Inflammatory macrophage treated with lipopolysaccharide for 1 hour (primary cell): ENCODE measurements around the gene PVR.
A peak's percentile ranks its signal among the peaks of the same experiment; 100 is the strongest.

ENCODE experiments used
- DNase-seq, 2 donors: peaks; one replicate each; pipeline ENCODE4 v3.0.0-alpha.2; 2020 to 2022

Gene PVR, protein sequence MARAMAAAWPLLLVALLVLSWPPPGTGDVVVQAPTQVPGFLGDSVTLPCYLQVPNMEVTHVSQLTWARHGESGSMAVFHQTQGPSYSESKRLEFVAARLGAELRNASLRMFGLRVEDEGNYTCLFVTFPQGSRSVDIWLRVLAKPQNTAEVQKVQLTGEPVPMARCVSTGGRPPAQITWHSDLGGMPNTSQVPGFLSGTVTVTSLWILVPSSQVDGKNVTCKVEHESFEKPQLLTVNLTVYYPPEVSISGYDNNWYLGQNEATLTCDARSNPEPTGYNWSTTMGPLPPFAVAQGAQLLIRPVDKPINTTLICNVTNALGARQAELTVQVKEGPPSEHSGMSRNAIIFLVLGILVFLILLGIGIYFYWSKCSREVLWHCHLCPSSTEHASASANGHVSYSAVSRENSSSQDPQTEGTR

DNA sequence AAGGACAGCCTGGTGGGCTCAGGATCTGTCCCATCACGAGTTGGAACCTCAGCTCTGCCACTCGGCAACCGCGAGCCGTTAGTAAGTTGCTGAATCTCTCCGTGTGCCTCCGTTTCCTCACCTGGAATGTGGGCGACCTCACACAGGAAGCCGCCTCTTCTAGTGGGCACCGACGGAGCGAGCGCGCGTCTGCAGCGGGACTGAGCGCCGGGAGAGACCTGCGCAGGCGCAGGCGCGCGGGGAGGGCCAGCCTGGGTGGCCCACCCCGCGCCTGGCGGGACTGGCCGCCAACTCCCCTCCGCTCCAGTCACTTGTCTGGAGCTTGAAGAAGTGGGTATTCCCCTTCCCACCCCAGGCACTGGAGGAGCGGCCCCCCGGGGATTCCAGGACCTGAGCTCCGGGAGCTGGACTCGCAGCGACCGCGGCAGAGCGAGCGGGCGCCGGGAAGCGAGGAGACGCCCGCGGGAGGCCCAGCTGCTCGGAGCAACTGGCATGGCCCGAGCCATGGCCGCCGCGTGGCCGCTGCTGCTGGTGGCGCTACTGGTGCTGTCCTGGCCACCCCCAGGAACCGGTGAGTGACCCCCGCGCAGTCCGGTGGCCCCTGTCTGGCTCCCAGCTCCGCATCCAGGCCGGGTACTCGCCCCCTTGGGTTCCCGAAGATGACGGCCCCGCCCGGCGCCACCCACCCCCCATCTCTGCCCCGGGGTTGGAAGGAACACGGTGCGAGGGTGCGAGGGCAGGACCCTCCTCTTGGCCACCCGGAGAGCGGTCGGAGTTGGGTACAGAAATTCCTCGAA is at the start of gene PVR:
Gene PVR (plus strand): TSS at position 306 of the 797 bp plus-strand sequence. CDS start 187 bp downstream, at position 493.
- DNase-seq = peak; percentile 76 to 94

DNA sequence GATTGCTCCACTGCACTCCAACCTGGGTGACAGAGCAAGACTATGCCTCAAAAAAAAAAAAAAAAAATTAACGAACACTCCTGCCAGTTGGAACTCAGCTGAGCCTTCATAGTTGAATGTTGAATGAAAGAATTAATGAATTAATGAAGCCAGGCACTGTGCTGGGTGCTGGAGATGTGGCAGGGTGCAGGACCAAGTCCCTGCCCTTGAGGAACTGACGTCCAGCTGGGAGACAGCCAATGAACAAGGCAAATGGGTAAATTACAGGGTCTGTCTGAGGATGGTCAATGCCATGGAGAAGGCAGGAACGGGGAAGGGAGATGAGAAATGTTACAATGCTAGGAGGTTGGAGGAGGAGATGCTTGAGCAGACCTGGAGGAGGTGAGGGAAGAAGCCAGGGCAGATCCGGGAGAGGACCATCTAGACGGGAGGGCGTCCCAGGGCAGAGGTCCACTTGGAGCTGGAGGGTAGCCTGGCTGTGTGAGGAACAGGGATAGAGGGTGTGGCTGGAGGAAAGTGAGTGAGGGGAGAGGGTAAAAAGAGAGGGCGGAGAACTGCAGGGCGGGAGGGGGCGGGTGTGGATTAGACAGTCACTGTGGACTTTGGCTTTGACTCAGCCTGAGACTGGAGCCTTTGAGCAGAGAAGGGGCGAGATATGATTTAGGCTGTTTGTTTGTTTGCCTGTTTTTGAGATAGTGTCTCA is 47.1 kb upstream of the PVR start:
- DNase-seq = no peak

DNA sequence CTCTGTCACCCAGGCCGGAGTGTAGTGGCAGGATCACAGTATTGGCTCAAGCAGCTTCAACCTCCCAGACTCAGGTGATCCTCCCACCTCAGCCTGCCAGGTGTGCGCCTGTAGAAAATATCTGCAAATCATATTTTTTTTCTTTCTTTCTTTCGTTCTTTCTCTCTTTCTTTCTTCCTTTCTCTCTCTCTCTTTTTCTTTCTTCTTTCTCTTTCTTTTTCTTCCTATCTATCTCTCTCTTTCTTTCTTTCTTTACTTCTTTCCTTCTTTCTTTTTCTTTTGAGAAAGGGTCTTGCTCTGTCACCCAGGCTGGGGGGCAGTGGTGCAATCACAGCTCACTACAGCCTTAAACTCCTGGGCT is 46.6 kb upstream of the PVR start:
- no peak for DNase-seq

DNA sequence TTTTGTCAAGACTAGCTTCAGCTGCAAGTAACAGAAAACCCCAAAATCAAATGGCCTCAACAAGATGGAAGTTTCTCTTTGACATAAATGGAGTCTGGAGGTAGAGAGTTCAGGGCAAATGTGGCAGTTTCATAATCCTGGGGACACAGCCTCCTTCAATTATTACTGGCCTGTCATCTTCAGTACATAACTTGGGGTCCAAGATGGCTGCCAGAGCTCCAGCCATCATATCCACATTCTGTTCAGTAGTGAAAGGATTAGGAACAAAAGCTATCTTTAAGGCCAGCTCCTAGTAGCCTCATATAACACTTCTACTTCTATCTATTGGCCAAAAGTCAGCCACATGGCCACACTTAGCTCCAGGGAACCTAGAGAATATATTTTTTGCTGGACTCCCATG is 45.4 kb upstream of the PVR start:
- DNase-seq = no peak

DNA sequence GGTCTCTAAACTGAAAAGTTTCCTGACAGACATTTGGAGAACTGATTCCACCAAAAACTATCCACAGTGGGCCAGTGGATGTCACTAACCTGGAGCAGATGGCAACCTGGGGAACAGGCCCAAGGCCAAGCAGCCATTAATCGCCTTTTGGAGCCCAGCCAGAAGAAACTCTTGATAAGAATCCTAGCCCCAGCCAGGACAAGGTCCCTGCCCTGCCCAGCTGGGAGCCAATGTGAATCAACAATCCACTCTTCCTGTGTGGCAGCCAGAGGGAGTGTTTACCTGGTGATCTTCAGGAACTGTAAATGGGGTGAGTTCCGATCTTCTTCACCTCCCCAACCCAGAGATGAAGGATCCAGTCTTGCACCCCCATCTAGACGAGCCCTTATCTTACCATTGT is 44.8 kb upstream of the PVR start:
- no peak for DNase-seq

DNA sequence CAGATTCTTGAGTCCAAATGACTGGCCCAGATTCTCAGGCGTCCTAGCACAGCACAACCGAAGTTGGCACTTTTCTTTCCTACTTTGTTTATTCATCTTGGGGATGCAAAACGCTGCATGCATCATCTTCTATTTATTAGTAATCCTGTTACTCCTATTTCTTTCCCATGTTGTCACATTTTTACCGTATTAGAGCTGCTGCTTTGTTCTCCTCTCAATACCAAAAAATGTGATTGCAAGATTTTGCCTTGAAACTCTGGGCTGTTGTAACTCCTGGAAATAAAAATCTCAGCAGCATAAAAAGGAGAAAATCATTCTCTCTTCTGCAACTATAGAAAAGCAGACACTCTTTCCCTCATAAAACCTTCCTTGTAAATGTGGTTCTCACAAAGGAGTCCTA is 43.2 kb upstream of the PVR start:
- DNase-seq = no peak

DNA sequence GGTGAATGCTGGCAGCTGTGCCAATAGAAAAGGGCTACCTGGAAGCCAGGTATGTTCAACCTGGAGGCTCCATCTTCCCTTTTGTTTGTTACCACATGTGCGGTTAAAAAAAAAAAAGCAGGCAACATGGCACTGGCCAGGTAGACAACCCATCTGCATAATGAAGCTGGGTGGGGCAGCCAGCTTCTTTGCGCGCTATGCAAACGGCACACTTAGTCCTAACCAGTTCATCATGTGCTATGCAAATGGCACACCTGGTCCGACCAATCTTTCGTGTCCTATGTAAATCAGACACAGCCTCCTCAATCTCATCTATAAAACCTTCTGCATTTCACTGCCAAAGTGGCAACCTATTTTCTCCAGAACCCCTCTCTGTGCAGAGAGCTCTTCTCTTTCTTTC is 41.6 kb upstream of the PVR start:
- no peak for DNase-seq

DNA sequence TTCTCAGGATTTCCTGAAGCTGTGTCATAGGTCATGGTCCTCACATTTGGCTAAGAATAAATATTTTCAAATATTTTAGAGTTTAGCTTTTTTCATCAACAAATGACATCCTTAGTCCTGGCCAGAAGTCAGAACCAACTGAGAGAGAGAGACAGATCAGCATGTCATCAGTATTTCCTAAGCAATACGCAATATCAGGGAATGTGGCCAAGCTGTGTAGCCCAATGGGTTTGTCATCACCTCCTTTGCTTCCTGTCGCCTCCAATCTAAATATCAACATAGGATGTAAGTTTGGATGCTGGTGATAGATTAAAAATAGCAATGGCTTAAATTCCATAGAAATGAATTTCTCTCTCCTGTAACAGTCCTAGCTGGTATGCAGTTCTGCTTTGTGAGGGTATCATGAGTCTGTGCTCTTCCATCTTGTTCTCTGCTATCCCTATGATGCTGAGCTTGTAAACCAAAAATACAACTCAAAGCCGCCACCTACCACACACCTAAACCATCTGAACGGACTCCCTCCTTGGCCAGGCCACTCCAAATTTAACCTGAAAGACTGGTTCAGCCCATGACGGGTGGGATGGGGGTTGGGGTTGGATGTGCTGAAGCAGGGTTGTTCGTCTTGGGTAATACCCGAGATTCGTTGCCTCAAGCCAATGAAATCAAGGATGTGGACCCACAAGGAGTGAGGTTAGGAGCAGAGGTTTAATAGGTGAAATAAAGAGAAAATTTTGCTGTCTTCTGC is 40.3 kb upstream of the PVR start:
- no peak for DNase-seq

DNA sequence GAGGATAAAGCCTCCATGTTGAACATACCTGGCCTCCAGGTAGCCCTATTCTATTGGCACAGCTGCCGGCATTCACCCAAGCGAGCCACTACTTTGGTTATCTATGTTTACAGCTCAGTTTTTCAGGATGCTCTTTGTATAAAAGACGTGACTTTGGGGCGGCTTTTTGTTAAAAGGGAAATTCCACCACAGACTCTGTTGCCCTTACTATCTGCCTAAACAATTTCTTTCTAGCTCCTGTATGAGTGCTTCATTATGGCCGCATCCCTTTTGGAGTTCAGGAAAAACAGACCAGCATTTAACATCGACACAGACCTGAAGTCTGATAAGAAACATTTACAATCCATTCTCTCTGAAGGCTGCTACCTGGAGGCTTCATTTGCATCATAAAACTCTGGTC is 39.5 kb upstream of the PVR start:
- DNase-seq = no peak

DNA sequence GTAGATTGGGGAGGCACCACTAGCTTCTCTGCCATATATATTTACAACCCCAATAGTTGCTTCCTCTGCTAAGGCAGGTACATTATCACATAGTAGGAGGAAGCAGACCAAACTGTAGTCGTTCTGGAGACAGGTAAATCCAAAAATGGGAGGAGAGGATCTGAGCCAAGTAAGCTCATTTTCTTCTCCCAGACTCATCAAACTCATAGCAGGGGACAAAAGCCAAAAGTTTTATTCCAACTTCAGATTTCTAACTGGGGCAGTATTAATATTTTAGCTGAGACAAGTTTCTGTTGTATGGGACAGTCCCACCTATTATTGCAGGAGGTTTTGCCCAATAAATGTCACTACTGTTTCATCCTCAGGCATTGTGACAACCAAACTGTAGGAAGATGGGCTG is 38.2 kb upstream of the PVR start:
- no peak for DNase-seq

DNA sequence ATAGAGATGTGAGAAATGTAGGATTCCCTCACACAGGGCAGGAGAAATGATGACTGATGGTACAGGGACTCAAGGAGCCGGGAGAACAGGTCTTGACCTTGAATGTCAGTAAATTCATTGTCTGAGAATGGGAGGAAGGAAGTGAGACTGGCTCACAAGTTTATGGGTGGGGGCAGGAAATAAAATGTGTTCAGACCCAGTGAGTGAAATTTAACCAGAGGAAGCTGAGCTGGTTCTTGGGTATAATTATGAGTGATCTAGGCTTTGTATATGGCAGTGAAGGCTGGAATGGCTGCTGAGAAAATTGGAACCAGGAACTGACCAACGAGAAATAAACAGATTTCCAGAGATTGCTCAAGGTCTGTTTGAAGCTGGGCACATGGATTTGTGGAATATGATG is 36.7 kb upstream of the PVR start:
- peak in 1 of 2 donors; percentile 28 for DNase-seq

DNA sequence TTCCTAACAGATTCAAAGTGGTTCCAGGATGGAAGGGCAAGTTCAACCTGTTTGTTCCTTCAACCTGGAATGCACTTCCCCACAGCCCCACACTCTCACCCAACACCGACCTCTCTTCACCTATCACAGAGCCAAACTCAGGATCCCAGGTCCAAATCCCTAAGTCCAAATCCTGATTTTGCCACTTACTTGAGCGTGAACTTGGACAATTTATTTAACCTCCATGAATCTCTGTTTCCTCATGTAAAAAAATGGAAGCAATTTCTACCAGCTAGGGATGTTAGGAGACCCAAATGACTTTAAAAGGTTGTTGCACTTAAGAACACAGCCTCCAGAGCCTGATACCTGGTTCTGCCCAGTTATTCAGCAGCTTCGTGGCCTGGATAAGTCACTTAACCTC is 35.8 kb upstream of the PVR start:
- DNase-seq = no peak

DNA sequence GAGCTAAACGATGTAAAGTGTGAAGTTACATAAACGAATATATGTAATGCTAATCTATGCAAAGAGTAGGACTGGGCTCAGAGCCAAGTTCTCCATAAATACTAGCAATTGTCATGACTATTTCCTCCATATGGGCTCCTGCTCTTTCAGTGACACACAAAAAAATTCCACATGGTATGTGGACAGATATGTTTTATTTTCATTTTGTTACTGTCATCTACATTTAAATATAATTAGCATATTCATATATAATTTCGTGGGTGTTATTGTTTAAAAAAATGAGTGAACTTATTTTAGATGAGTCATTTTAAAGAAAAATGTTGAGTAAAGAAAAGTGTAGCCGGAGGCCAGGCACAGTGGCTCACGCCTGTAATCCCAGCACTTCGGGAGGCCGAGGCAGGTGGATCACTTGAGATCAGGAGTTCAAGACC is 35.3 kb upstream of the PVR start:
- peak; percentile 49 to 66 for DNase-seq

DNA sequence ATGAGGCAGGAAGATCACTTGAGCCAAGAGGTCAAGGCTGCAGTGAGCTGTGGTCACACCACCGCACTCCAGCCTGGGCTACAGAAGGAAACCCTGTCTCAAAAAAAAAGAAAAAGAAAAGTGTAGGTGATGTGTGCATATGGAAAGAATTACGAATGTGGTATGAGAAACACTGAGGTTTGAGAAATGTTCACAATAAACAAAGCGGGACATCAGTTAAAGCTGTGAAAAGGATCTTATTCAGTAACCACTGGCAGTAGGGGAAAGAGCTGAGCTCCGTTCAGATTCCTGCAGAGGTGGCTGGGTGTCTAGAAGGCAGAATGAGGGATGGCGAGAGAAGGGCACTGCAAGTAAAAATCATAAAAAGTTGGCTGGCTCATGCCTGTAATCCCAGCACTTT is 34.5 kb upstream of the PVR start:
- no peak for DNase-seq

DNA sequence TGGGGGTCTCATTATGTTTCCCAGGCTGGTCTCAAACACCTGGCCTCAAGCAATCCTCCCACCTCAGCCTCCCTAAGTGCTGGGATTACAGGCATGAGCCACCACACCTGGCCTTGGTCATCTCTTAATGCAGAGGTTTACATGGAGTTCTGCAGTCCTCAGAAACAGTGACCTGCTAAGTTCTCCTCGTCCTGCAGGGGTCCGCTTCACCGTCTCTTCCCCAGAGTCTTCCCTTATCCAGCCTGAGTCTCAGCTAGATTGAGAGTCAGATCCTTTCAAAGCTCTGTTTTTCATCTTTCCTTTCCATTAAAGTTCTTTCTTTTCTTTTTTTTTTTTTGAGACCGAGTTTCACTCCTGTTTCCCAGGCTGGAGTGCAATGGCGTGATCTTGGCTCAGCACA is 33.2 kb upstream of the PVR start:
- peak in 1 of 2 donors; percentile 66 for DNase-seq

DNA sequence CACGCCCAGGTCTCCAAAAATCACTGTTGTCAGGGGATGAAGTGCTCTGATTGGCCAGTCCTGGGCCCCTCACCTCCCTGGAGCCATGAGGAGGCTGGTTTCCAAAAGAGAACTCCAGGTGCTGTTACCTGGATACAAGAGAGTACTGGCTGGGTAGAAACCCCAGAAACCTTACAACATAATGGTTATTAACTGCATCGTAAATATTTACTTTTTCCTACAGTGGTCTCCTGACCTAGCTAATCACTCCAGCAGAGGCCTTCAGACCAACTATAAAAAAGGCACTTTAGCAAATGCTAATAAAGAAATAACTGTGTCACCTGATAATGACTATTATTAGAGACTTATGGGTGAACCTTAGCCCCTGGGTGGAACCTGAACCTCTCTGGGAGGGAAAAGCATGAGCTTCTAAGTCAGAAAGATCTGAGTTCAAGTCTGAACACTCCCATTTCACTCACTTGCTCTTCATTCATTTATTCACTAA is 31.9 kb upstream of the PVR start:
- DNase-seq = no peak

DNA sequence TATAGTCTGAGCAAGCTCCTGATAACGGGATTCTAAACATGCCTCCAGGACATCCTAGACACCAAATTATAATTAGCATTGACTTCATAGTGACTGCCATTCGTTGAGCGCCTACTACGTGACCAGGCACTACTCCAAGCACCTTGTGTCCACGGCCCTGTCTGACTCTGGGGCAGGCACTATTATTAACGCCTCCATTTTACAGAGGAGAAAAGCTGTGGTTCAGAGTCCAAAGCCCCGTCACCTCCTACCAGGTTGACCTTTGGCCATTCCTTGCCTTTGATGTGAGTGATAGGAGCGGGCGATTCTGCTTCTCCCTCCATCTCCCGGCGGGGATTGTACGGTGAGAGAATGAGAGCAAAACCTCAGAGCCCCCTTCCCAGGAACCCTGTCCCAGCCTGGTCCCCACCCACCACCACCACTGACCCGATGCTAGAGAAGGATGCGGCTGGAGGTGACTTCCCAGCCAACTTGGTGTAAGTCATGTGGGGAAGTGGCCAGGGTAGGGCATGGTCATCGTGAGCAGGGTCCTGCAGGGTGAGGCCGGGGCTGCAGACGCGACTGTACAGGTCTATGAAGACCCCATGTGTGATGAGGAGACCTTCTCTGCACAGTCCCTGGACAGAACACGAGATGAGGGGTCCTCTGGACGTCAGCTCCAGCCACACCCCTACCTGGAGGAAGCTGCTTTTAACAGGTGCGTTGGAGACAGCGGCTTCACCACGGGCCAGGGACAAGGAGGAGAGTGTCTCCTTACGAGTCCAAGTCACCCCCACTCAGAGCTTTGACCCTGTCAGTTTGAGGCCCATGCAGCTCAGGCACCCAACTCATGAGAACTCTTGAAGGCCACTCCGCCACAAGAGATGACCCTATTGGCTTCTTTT is 30.2 kb upstream of the PVR start, which contains the start of gene IGSF23:
Gene IGSF23 (plus strand): TSS at position 269 of the 884 bp plus-strand sequence. CDS start 83 bp downstream, at position 352.
- DNase-seq = no peak

DNA sequence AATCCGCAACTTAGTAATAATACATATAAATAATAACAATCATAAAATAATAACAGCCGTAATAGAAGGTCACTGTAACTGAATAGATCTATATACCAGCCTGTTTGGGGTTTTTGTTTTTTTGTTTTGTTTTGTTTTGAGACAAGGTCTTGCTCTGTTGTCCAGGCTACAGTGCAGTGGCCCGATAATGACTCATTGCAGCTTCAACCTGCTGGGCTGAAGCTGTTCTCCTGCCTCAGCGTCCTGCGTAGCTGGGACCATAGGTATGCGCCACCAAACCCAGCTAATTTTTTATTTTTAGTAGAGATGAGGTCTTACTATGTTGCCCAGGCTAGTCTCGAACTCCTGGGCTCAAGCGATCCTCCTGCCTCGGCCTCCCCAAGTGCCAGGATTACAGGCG is 29.4 kb upstream of the PVR start:
- DNase-seq = no peak

DNA sequence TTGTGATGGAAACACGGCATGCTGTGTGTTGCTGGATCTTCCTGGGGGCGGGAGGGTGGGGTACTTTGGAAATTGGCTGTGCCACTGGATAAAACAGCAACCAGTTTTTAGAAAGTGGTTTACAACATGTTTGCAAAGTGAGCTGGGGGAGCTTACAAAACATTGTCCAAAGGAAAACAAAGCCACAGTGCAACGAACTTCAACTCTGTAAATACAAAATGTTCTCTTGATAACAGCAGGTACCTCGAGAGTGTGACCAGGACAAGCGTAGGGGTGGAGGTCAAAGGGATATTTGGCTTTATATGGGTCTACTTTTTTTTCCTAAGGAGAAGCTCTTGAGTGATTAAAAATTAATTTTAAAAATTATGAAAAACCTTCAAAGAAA is 27.9 kb upstream of the PVR start:
- DNase-seq = no peak

DNA sequence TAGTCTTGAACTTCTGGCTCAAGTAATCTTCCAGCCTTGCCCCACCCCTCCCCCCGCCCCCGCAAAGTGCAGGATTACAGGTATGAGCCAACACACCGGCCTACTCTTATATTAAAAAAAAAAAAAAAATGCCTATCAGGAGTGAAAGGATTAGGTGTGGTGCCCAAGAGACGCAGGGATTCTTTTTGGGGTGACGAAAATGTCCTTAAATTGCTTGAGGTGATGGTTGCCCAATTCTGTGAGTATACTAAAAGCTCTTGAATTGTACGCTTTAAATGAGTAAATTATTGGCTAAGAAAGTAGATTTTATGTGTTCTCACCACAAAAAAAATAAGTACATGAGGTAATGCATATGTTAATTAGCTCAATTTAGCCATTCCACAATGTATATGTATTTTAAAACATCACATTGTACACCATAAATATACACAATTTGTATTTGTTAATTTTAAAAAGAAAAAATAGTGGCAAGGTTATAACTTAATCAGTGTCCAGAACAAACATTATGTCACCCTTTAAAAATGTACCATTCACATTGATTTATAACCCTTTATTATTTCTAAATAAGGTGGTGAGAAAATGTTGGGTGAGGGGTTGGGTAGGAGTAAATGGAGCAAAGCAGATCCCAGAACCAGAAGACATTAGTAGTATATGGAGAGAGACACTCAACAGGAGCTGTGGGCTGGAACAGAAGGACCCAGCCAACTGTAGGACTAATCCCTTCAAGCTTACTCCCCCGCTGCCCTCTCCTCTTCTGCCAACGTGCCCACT is 26.4 kb upstream of the PVR start:
- no peak for DNase-seq
